ENCODE measurements around the gene SARS2. TPM values are rescaled to one million over a fixed set of nuclear protein-coding genes. Genes with fewer than 3 reads are reported as not detected.

The SARS2 gene
- total RNA-seq, 2 experiments from 2014 or later = 43.4 to 48.6 TPM

GRCh38 chr19:38924388-38924787 is 6.2 kb downstream of the SARS2 start:
- no peak for DNase-seq
- POLR2A ChIA-PET = interaction anchor here (0.6 kb wide), 1 partner anchor 24 kb away, joined by 4 read pairs; the partner anchor contains the start of gene NFKBIB

GRCh38 chr19:38922482-38922881 is 8.1 kb downstream of the SARS2 start:
- TF ChIP-seq CTCF (IDR thresholded peaks at IDR 0.05) = no peak
- peaks cover 5% of the 10 kb centered on the region for H3K4me1 Mint-ChIP-seq (ENCODE audit: low read depth)
- intact Hi-C loops (cut with micrococcal nuclease) = no loop called here
- H3K27me3 Mint-ChIP-seq = no peaks in the 10 kb centered on the region
- ATAC-seq (no peak), DNase-seq (no peak)
- H3K9me3 Mint-ChIP-seq = no peaks in the 10 kb centered on the region
- H3K36me3 Mint-ChIP-seq (ENCODE audit: low read depth) = peaks cover 25% of the 10 kb centered on the region
- ChIA-PET CTCF (interaction anchor here (1.4 kb wide), 1 partner anchor 8 kb away, joined by 7 read pairs; the partner anchor contains the start of genes MRPS12 and SARS2), POLR2A (interaction anchor here (0.6 kb wide), 1 partner anchor 153 kb away, joined by 3 read pairs; no protein-coding TSS in a partner anchor)
- H3K27ac Mint-ChIP-seq = no peak overlapping the region
- no peak overlapping the region for H3K4me3 Mint-ChIP-seq

More at GRCh38 chr19:38924388-38924787, 6.2 kb downstream of the SARS2 start:
- no peak overlapping the region for H3K4me3 Mint-ChIP-seq
- H3K27ac Mint-ChIP-seq = peak overlapping the region; percentile 21
- H3K36me3 Mint-ChIP-seq (ENCODE audit: low read depth) = peaks cover 33% of the 10 kb centered on the region
- CTCF ChIA-PET = interaction anchor here (1.1 kb wide), 1 partner anchor 37 kb away, joined by 4 read pairs; no protein-coding TSS in a partner anchor
- peaks cover 19% of the 10 kb centered on the region for H3K4me1 Mint-ChIP-seq (ENCODE audit: low read depth)
- intact Hi-C loops (cut with micrococcal nuclease) = no loop called here
- H3K27me3 Mint-ChIP-seq = no peaks in the 10 kb centered on the region
- ATAC-seq = peak; percentile 24
- H3K9me3 Mint-ChIP-seq = no peaks in the 10 kb centered on the region
- TF ChIP-seq CTCF (IDR thresholded peaks at IDR 0.05) = no peak

GRCh38 chr19:38921420-38922274 is 8.9 kb downstream of the SARS2 start:
- no peak overlapping the region for H3K4me3 Mint-ChIP-seq
- peaks cover 5% of the 10 kb centered on the region for H3K4me1 Mint-ChIP-seq (ENCODE audit: low read depth)
- H3K27me3 Mint-ChIP-seq = no peaks in the 10 kb centered on the region
- no peak overlapping the region for H3K27ac Mint-ChIP-seq
- ATAC-seq = no peak
- intact Hi-C loops (cut with micrococcal nuclease) = no loop called here
- ChIA-PET CTCF (interaction anchor here (1.4 kb wide), 1 partner anchor 8 kb away, joined by 7 read pairs; the partner anchor contains the start of genes MRPS12 and SARS2), POLR2A (interaction anchor here (0.6 kb wide), 1 partner anchor 152 kb away, joined by 3 read pairs; no protein-coding TSS in a partner anchor)
- no peaks in the 10 kb centered on the region for H3K9me3 Mint-ChIP-seq
- peaks cover 25% of the 10 kb centered on the region for H3K36me3 Mint-ChIP-seq (ENCODE audit: low read depth)
- TF ChIP-seq CTCF (IDR thresholded peaks at IDR 0.05) = no peak
- DNase-seq = no peak

- H3K27ac Mint-ChIP-seq = no peak overlapping the region
- H3K4me1 Mint-ChIP-seq (ENCODE audit: low read depth) = peaks cover 5% of the 10 kb centered on the region
- intact Hi-C loops (cut with micrococcal nuclease) = no loop called here
- no peak for TF ChIP-seq CTCF (IDR thresholded peaks at IDR 0.05)
- DNase-seq (no peak), ATAC-seq (no peak)
- CTCF ChIA-PET = interaction anchor here (1.4 kb wide), 1 partner anchor 9 kb away, joined by 7 read pairs; the partner anchor contains the start of genes MRPS12 and SARS2
- no peaks in the 10 kb centered on the region for H3K27me3 Mint-ChIP-seq
- no peaks in the 10 kb centered on the region for H3K9me3 Mint-ChIP-seq
- POLR2A ChIA-PET = interaction anchor here (1.7 kb wide), 1 partner anchor 20 kb away, joined by 6 read pairs; the partner anchor contains the start of gene NFKBIB
- no peak overlapping the region for H3K4me3 Mint-ChIP-seq
- peaks cover 25% of the 10 kb centered on the region for H3K36me3 Mint-ChIP-seq (ENCODE audit: low read depth)
Observed at GRCh38 chr19:38920602-38921419, 9.8 kb downstream of the SARS2 start.
